Limb (tissue), 2 donors: ENCODE measurements around the gene ARHGDIB.

Experiments
- DNase-seq, 2 donors: peaks; one replicate each; pipeline ENCODE4 v3.0.0-alpha.2; 2016; ENCODE audit errors: extremely low spot score in 2 of 2

Gene ARHGDIB

GRCh38 chr12:14961466-14962152, at the start of gene ARHGDIB:
ARHGDIB (minus strand) TSS chr12:14961601; CDS start chr12:14950712, 10,889 bp downstream.
- DNase-seq = peak in 1 of 2 donors; percentile 28

- DNase-seq = no peak
Observed at GRCh38 chr12:15011162-15011561, 49.8 kb upstream of the ARHGDIB start.

- no peak for DNase-seq
Observed at GRCh38 chr12:15007551-15007950, 46.1 kb upstream of the ARHGDIB start.

GRCh38 chr12:15005064-15005463, 43.7 kb upstream of the ARHGDIB start:
- DNase-seq = no peak

- DNase-seq = no peak
Observed at GRCh38 chr12:15004421-15004820, 43.0 kb upstream of the ARHGDIB start.

- peak; percentile 64 to 70 for DNase-seq
Observed at GRCh38 chr12:15001733-15002382, 40.5 kb upstream of the ARHGDIB start.

GRCh38 chr12:15000575-15000974, 39.2 kb upstream of the ARHGDIB start:
- DNase-seq = no peak

- no peak for DNase-seq
Observed at GRCh38 chr12:14999695-15000365, 38.4 kb upstream of the ARHGDIB start.

GRCh38 chr12:14999021-14999694, 37.8 kb upstream of the ARHGDIB start:
- DNase-seq = peak; percentile 39 to 54

GRCh38 chr12:14997998-14998397, 36.6 kb upstream of the ARHGDIB start:
- DNase-seq = no peak

GRCh38 chr12:14995583-14996425, 34.4 kb upstream of the ARHGDIB start:
- DNase-seq = peak in 1 of 2 donors; percentile 64

- no peak for DNase-seq
Observed at GRCh38 chr12:14994610-14995009, 33.2 kb upstream of the ARHGDIB start.

GRCh38 chr12:14993537-14994266, 32.3 kb upstream of the ARHGDIB start:
- DNase-seq = no peak

- DNase-seq = no peak
Observed at GRCh38 chr12:14993117-14993516, 31.7 kb upstream of the ARHGDIB start.

- DNase-seq = no peak
Observed at GRCh38 chr12:14992673-14993072, 31.3 kb upstream of the ARHGDIB start.

- no peak for DNase-seq
Observed at GRCh38 chr12:14991069-14991468, 29.7 kb upstream of the ARHGDIB start.

GRCh38 chr12:14989790-14990189, 28.4 kb upstream of the ARHGDIB start:
- DNase-seq = no peak

GRCh38 chr12:14988035-14988434, 26.6 kb upstream of the ARHGDIB start:
- DNase-seq = no peak

GRCh38 chr12:14986449-14986848, 25.0 kb upstream of the ARHGDIB start:
- no peak for DNase-seq

- no peak for DNase-seq
Observed at GRCh38 chr12:14984766-14985285, 23.4 kb upstream of the ARHGDIB start.
